Activated T-cell treated with anti-CD3 and anti-CD28 coated beads, Interleukin-2, amount 50 U/mL, for 72 hours (primary cell): ENCODE measurements around the gene CYP8B1. TPM values are rescaled to one million over a fixed set of nuclear protein-coding genes. Genes with fewer than 3 reads are reported as not detected.

ENCODE experiments used
- ATAC-seq, 2 donors: fragments of 150-1000 bp; cut with Tn5 transposase; replicated peaks in 1 of 2; 2 replicates each; pipeline ENCODE4 v1.10.0; 2021; ENCODE audit warnings: moderate library complexity in 2 of 2, mild to moderate bottlenecking in 1 of 2
- DNase-seq, 2 donors: peaks; one replicate each; pipeline ENCODE4 v3.0.0; 2021 to 2022; ENCODE audit warnings: mixed read lengths in 1 of 2
- H3K27ac Mint-ChIP-seq: one replicate; pipeline ENCODE4 v1.8.0; 2022; ENCODE audit warnings: mild to moderate bottlenecking, moderate library complexity, mixed read lengths
- H3K27me3 Mint-ChIP-seq: one replicate; pipeline ENCODE4 v1.8.0; 2022; ENCODE audit warnings: low read depth, mixed read lengths
- H3K36me3 Mint-ChIP-seq, 2 donors: one replicate each; pipeline ENCODE4 v1.8.0; 2022; ENCODE audit warnings: mixed read lengths in 2 of 2, mild to moderate bottlenecking in 1 of 2; ENCODE audit not compliant: insufficient read depth in 2 of 2
- H3K4me1 Mint-ChIP-seq: one replicate; pipeline ENCODE4 v1.8.0; 2022; ENCODE audit warnings: low read depth, mixed read lengths
- H3K4me3 Mint-ChIP-seq, 2 donors: one replicate each; pipeline ENCODE4 v1.8.0; 2022; ENCODE audit warnings: mild to moderate bottlenecking in 2 of 2, mixed read lengths in 2 of 2, moderate library complexity in 2 of 2
- H3K9me3 Mint-ChIP-seq, 2 donors: one replicate each; pipeline ENCODE4 v1.8.0; 2022; ENCODE audit warnings: mixed read lengths in 2 of 2
- total RNA-seq, 2 donors: library from RNA; stranded (reverse); gene quantifications; one replicate each; pipeline ENCODE4 v1.2.3, GENCODE V29; 2022

CYP8B1 gene
- total RNA-seq, 2 donors from 2014 or later: not detected

- DNase-seq (no peak), ATAC-seq (no peak)
- Mint-ChIP-seq H3K27me3 (peaks cover 6% of the 10 kb centered on the region), H3K9me3 (no peaks in the 10 kb centered on the region), H3K4me1 (no peaks in the 10 kb centered on the region), H3K36me3 (no peaks in the 10 kb centered on the region), H3K4me3 (no peak overlapping the region), H3K27ac (no peak overlapping the region)
Observed at GRCh38 chr3:42822828-42823227, 52.9 kb downstream of the CYP8B1 start.

Other genes starting within 250 kb of the CYP8B1 start
- gene ZBTB47, start 222.2 kb downstream of the CYP8B1 start, total RNA-seq: under 1 TPM; 0.55 to 0.69 TPM
- gene KLHL40, start 190.3 kb downstream of the CYP8B1 start, total RNA-seq: not detected
- gene HHATL, start 173.1 kb downstream of the CYP8B1 start, total RNA-seq: not detected
- under 1 TPM; 0.32 to 0.70 TPM for gene CCDC13, start 102.6 kb downstream of the CYP8B1 start, total RNA-seq
- 10 to 100 TPM; 54.0 to 63.8 TPM for gene HIGD1A, start 71.4 kb downstream of the CYP8B1 start, total RNA-seq
- 1 to 10 TPM; 1.1 to 1.2 TPM for gene ACKR2, start 66.4 kb downstream of the CYP8B1 start, total RNA-seq
- 1 to 10 TPM; 3.8 to 5.0 TPM for gene ZNF662, start 30.3 kb upstream of the CYP8B1 start, total RNA-seq
- under 1 TPM in 1 of 2 donors, not detected in 1; 0.12 TPM for gene GASK1A, start 103.4 kb upstream of the CYP8B1 start, total RNA-seq
- gene POMGNT2, start 230.2 kb upstream of the CYP8B1 start, total RNA-seq: 1 to 10 TPM; 5.0 to 6.6 TPM